ENCODE results near the gene GCNT1. TPM values are rescaled to one million over a fixed set of nuclear protein-coding genes. Genes with fewer than 3 reads are reported as not detected.
"Not testable (repeated sequence)": the region's sequence is repeated elsewhere in the genome, so short reads cannot be mapped to it uniquely, and the experiment has no call there.

GCNT1 gene
- total RNA-seq, 1 donor from 2014 or later: 33.7 TPM

DNA sequence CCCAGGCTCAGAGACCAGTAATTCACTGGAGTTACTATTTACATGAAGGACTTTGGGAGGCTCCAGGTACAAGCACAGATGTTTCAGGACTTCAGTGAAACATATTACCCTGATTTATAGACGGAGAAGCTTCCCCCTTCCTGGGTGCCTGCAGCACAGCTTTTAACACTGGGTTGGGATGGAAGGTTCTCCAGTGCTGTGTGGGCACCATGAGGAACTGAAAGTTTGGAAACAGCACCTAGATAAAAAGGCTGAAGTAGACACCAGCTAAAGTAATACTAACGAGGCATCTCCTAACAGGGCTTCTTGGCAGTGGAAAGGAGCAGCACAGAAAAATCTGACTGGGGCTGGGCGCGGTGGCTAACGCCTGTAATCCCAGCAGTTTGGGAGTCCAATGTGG lies 70.7 kb downstream of the GCNT1 start:
- Mint-ChIP-seq H3K4me3 (ENCODE audit: unreplicated experiment) (no peak overlapping the region), H3K36me3 (ENCODE audit: low read depth, unreplicated experiment) (peaks cover 5% of the 10 kb centered on the region), H3K4me1 (ENCODE audit: unreplicated experiment) (no peaks in the 10 kb centered on the region), H3K9me3 (ENCODE audit: unreplicated experiment) (no peaks in the 10 kb centered on the region), H3K27ac (ENCODE audit: unreplicated experiment) (no peak overlapping the region), H3K27me3 (ENCODE audit: unreplicated experiment) (no peaks in the 10 kb centered on the region)
- DNase-seq (ENCODE audit: low spot score): no peak
- TF ChIP-seq CTCF (IDR thresholded peaks at IDR 0.05; ENCODE audit: unreplicated experiment): no peak

GRCh38 chr9:76530458-76531110 lies 71.6 kb downstream of the GCNT1 start:
- Mint-ChIP-seq H3K9me3 (ENCODE audit: unreplicated experiment) (no peaks in the 10 kb centered on the region), H3K27ac (ENCODE audit: unreplicated experiment) (no peak overlapping the region), H3K27me3 (ENCODE audit: unreplicated experiment) (no peaks in the 10 kb centered on the region), H3K4me3 (ENCODE audit: unreplicated experiment) (no peak overlapping the region), H3K4me1 (ENCODE audit: unreplicated experiment) (no peaks in the 10 kb centered on the region), H3K36me3 (ENCODE audit: low read depth, unreplicated experiment) (peaks cover 5% of the 10 kb centered on the region)
- no peak for TF ChIP-seq CTCF (IDR thresholded peaks at IDR 0.05; ENCODE audit: unreplicated experiment)
- DNase-seq (ENCODE audit: low spot score): no peak

DNA sequence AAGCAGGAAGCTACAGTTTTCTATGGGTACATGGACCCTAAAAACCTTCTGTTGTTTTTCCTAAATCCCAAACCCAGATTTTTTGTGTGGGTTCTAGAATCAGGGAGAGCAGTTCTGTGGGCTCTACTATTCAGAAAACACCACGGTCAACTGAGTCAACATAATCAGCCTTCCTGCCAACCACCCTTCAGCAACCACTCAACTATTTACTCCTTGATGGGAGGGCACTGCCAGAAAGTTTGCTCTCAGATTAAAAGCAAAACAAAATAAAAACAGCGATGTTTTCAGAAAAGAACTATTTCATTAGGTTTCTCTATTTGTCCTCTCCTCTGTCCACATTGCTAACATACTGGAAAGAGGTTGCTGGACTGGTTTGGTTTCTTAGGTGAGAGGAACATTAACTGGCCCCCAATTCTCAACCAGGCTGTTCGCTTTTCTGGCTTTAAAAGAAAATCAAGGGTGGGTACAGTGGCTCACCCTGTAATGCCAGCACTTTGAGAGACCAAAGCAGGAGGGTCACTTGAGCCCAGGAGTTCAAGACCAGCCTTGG lies 72.3 kb downstream of the GCNT1 start:
- Mint-ChIP-seq H3K36me3 (ENCODE audit: low read depth, unreplicated experiment) (peaks cover 5% of the 10 kb centered on the region), H3K27ac (ENCODE audit: unreplicated experiment) (no peak overlapping the region), H3K4me1 (ENCODE audit: unreplicated experiment) (no peaks in the 10 kb centered on the region), H3K9me3 (ENCODE audit: unreplicated experiment) (no peaks in the 10 kb centered on the region), H3K4me3 (ENCODE audit: unreplicated experiment) (no peak overlapping the region), H3K27me3 (ENCODE audit: unreplicated experiment) (no peaks in the 10 kb centered on the region)
- TF ChIP-seq CTCF (IDR thresholded peaks at IDR 0.05; ENCODE audit: unreplicated experiment): no peak
- no peak for DNase-seq (ENCODE audit: low spot score)

GRCh38 chr9:76532877-76533276 lies 73.9 kb downstream of the GCNT1 start:
- not testable (repeated sequence) for H3K9me3 Mint-ChIP-seq (ENCODE audit: unreplicated experiment); H3K4me1 Mint-ChIP-seq (ENCODE audit: unreplicated experiment); H3K36me3 Mint-ChIP-seq (ENCODE audit: low read depth, unreplicated experiment); DNase-seq (ENCODE audit: low spot score); H3K27ac Mint-ChIP-seq (ENCODE audit: unreplicated experiment); H3K4me3 Mint-ChIP-seq (ENCODE audit: unreplicated experiment); H3K27me3 Mint-ChIP-seq (ENCODE audit: unreplicated experiment)

DNA sequence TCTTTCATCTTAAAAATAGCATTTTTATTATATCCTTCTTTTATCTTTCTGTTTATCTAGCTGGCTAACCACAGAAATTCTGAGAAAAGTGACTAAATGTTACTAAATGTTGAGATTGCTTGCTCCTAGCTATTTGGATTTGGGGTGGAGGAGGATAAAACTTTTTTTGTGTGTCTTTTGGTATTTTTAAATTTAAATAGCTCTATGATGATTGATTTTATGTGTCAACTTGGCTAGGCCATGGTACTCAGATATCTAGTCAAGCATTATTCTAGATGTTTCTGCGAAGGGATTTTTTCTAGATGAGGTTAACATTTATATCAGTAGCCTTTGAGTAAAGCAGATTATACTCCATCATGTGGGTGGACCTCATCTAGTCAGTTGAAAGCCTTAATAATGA lies 75.0 kb downstream of the GCNT1 start:
- no peaks in the 10 kb centered on the region for H3K27me3 Mint-ChIP-seq (ENCODE audit: unreplicated experiment)
- DNase-seq (ENCODE audit: low spot score): no peak
- H3K36me3 Mint-ChIP-seq (ENCODE audit: low read depth, unreplicated experiment): peaks cover 3% of the 10 kb centered on the region
- no peak overlapping the region for H3K27ac Mint-ChIP-seq (ENCODE audit: unreplicated experiment)
- no peak overlapping the region for H3K4me3 Mint-ChIP-seq (ENCODE audit: unreplicated experiment)
- peaks cover 4% of the 10 kb centered on the region for H3K4me1 Mint-ChIP-seq (ENCODE audit: unreplicated experiment)
- no peak for TF ChIP-seq CTCF (IDR thresholded peaks at IDR 0.05; ENCODE audit: unreplicated experiment)
- H3K9me3 Mint-ChIP-seq (ENCODE audit: unreplicated experiment): no peaks in the 10 kb centered on the region
